NOMO-1 treated with dmso at 0.1 percent for 144 hours (cell line): ENCODE results near the gene PSMC1.

ENCODE experiments used
- DNase-seq: peaks from one replicate; lab custom pipeline; 2025; ENCODE audit not compliant: unreplicated experiment; lab: John Stamatoyannopoulos, UW

The PSMC1 gene

DNA sequence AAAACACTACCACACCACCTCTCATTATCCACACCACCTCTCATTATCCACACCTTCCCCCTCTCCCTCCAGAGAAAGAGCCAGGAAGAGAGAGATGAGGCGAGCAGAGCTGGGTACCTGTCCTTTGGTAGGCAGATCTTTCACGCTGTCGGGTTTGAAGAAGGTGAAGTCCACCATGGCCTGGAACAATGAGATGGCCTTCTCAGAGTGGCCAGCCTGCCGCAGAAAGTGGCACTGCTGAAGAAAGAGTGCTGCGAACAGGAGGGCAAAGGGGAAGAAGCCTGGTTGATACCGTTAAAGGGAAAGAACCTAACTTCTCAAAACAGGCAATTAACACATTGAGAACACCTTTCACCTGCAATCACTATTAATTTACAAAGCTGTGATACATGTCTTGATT is 44.8 kb downstream of the PSMC1 start:
- no peak for DNase-seq

DNA sequence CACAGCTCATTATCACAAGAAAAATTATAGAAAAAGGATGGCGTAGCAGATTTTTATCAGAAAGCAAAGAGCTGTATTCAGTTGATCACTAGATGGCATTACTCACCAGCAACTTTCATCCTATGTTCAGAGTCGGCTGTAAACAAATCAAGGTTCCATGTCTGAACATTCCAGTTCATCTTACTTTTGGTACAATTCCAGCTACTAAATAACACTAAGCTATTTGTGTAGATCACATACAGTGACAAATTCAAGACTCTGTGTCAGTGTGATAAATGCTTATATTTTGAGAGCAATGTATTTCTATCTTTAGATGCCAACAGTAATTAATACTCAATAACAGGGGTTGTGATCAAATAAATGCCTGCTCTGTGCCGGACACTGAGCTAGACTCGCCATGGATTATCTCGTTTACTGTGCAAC is 45.3 kb downstream of the PSMC1 start:
- DNase-seq = no peak

DNA sequence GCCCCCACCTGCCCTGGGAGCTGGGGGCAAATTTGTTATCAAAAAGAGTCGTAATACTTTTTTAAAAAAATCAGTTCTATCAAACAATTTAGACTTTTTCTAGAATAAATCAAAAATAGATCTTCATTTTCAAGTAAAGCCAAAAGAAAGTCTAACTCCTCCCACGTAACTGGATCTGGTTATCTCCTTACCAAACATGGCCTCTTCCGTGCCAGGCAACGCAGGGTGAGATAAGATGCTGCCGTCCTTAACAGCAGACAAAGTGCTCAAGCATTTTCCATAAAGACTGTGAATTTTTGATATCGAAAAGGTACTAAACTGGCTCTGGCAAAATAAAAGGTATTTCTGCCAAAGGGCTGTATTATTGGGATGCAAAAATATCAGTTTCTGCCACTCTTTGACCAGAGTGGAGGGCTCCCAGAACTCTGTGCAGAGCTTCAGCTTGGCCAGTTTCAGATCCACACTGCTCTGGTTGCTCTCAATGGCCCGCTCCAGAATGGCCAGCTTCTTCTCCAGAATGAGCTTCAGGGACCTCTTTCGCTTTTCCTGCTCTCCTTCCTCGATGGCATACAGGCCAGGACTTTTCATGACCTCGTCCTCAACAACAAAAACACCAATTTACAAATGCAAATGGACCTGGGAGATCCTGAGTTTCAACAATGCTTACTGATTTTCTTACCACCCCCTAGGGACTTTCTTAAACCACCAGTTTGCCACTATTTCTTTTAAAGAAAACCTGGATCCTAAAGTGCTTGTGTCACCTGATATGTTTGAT is 46.4 kb downstream of the PSMC1 start:
- DNase-seq = no peak

DNA sequence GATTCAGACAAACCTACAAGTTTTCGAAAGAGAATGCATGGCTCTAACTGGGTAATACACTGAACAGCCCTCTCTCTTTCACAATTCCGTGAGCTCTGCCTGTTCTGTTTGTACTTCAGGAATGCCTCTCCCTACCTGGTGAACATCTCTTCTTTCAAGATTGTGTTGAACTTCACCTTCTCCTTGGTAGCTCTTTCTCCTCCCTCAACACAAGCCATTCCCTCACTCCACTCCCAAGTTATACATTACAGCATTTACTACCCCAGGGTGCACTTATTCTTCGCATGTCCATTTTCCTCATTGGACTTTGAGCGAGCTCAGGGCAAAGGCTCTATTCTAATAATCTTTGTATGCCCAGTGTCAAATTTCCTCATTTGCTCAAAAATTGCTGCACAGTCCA is 47.1 kb downstream of the PSMC1 start:
- no peak for DNase-seq

DNA sequence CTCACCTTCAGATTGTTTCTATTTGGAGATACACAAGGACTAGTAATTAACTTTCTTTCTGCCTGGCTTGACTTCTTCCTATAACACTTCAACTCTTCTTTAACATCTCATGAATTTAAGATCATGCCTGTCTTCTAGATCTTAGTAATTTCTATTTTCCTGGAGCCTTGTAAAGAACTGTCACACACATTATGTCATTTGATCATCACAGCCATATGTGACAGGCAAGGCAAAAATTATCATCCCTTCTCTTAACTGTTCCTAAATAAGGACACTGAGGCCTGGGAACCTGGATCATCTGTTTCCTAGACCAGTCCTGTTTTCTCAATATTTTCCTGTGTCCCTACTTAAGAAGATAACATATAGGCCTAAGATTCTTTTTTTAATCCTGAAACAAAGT is 48.1 kb downstream of the PSMC1 start:
- DNase-seq = no peak

DNA sequence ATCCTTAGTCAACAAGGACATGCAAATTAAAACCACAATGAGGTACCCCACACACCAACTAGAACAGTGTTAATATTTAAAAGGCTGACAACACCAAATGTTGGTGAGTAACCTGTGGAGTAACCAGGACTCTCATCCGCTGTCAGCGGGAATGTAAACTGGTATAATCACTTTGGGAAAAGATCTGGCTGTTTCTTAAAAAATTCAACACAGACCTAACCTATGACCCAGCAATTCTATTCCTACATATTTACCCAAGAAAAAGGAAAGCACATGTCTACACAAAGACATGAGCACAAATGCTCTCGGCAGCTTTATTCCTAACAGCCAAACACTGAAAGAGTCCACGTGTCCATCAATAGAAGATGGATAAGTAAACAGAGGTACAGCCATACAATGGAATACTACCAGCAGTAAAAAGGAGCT is 48.8 kb downstream of the PSMC1 start:
- no peak for DNase-seq

DNA sequence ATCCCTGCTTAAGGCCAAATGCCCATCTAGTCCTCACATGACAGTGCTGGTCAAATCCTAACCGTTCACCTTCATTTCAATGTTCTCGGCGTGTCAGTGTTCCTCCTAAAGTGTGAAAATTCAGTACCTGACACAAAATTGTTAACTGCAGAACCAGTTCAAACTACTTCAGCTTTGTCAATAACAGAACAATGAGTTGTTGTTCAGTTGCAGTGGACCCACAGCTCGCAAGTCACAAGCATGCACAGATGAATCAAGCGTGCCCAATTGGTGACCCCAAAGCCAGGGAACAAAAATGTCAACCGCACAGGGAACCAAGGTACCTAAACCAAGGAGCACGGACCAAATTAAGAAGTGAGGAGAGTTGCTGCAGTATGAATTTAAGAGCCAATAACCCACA is 52.2 kb downstream of the PSMC1 start:
- DNase-seq = no peak

DNA sequence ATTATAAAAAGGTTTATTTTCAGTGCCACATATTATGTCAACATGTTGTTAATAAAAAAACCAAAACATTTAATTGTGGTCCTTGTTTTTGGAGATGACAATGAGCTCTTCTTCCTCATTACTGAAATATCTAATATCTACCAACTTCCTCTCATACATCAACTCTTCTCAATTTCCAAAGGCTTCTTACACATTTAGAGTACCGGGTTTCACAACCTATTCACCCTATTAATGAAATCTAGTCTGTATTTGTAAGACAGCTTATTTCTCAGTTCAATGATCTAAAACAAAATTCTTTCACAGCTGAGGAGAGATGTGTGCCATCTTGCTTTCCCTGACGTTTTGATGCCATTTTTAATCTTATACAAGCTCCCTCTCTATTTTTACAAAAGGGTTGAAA is 60.9 kb downstream of the PSMC1 start:
- no peak for DNase-seq

DNA sequence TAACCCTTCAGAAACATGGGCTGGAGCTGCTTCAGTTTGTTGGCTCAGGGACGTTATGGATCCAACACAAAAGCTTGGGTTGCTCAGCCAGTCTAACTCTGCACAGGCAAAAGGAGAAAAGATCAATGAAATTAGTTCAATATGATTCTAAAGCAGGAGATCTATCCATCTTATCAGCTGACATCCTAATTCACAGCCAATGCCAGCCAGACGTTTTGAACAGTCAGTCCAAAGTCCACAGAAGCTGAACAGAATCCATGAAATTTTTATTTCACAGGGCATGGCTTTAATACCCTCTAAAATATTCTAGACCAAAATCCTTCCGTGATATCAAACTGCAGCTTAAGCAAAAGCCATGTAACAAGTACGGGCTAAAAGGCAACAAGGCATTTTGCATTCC is 61.7 kb downstream of the PSMC1 start:
- DNase-seq = no peak

DNA sequence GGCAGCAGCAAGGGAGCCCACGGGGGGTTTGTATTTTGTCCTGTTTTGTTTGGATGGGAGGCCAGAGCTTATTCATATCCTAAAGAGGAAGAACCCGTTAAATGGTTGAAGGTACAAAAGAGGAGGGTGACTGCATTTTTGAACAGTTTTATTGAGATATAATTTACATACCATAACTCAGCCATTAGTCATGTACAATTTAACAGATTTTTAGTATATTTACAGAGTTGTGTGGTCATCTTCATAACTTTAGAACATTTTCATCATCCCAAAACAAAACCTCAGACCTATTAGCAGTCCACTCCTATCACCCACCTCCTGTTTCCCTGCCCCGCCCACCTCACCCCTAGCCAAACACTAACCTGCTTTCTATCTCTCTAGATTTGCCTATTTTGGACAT is 62.8 kb downstream of the PSMC1 start:
- no peak for DNase-seq

DNA sequence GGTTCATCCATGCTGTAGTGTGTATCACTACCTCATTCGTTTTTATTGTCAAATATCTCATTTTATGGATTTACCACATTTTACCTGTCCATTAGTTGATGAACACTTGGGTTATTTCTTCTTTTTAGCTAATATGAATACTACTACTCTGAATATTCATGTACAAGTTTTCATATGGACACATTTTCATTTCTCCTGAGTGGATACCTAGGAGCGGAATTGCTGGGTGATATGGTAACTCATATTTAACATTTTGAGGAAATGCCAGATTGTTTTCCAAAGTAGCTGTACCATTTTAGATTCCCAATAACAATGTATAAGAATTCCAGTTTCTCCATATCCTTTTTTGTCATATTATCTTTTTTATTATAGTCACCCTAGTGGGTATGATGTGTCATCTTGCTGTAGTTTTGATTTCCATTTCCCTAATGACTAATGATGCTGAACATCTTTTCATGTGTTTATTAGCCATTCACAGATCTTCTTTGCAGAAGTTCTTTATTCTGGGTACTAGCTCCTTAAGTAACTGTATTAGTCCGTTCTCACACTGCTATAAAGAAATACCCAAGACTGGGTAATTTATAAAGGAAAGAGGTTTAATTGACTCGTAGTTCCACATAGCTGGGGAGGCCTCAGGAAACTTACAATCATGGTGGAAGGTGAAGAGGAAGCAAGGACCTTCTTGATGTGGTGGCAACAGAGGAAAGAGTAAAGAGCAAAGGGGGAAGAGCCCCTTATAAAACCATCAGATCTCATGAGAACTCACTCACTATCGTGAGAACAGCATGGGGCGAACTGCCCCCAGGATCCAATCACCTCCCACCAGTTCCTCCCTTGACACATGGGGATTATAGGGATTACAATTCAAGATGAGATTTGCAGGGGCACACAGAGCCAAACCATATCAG is 63.5 kb downstream of the PSMC1 start:
- DNase-seq = no peak

DNA sequence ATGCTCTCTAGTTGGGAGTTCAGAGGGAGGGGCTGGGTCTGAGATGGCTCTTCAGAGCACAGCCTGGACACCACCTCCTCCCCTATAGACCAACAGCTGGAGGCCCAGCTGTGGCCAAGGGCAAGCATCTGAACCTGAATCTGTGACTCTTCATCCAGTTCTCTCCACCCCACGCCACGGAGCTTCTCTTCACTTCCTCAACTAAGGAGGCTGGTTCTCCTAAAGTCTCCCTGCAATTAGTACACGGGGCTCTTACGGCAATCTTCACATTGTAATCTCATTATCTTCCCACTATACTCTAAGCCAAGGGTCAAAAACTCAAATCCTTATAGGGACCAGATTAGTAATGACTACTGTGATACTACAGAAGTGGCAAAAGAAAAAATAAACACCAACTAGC is 65.5 kb downstream of the PSMC1 start:
- no peak for DNase-seq
